HG03175 (cell line): ENCODE data around the gene ANO9.

Experiments used
- ATAC-seq: cut with Tn5 transposase; IDR thresholded peaks from one replicate; pipeline ENCODE4 v1.9.1; 2021; ENCODE audit warnings: mild to moderate bottlenecking, moderate library complexity; ENCODE audit not compliant: unreplicated experiment

Gene ANO9, protein sequence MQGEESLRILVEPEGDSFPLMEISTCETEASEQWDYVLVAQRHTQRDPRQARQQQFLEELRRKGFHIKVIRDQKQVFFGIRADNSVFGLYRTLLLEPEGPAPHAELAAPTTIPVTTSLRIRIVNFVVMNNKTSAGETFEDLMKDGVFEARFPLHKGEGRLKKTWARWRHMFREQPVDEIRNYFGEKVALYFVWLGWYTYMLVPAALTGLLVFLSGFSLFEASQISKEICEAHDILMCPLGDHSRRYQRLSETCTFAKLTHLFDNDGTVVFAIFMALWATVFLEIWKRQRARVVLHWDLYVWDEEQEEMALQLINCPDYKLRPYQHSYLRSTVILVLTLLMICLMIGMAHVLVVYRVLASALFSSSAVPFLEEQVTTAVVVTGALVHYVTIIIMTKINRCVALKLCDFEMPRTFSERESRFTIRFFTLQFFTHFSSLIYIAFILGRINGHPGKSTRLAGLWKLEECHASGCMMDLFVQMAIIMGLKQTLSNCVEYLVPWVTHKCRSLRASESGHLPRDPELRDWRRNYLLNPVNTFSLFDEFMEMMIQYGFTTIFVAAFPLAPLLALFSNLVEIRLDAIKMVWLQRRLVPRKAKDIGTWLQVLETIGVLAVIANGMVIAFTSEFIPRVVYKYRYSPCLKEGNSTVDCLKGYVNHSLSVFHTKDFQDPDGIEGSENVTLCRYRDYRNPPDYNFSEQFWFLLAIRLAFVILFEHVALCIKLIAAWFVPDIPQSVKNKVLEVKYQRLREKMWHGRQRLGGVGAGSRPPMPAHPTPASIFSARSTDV

GRCh38 chr11:441418-442274, at the start of gene ANO9:
TSS of gene ANO9 (minus strand) at chr11:442011. CDS start at chr11:441926, 85 bp downstream.
- no peak for ATAC-seq

DNA sequence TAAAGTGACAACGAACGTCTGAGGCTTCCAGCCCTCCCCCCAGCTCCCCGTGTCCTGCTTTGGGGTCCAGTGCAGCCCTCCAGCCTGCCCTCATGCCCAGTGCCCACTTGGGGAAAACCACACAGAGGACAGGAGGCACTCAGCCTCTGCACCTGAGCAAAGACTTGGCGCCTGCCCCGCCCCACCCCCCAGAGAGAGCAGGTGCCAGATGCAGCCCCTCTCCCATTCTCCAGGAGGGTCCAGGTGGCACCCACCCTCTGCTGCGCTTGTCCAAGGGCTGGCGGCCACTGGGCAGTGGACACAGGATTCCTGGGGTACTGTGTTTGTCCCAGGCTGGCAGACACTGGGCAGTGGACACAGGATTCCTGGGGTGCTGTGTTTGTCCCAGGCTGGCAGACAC, 49.5 kb upstream of the ANO9 start:
- ATAC-seq, result no peak

DNA sequence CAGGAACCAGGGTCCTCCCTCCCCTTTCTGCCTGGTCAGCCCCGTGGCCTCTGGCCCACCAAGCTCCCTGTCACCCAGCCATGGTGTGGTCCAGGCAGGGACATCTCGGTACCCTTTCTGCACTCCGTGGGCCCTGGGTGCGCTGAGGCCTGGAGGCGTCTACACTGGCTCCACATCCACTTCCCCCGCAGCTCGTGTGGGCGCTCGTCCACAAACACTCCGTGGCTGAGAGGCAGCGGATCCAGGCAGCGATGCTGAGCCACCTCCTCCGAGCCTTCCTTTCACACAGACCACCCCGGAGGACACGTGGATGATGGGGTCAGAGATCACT, 49.1 kb upstream of the ANO9 start:
- ATAC-seq, result no peak

GRCh38 chr11:490186-490929, 48.5 kb upstream of the ANO9 start:
- no peak for ATAC-seq

DNA sequence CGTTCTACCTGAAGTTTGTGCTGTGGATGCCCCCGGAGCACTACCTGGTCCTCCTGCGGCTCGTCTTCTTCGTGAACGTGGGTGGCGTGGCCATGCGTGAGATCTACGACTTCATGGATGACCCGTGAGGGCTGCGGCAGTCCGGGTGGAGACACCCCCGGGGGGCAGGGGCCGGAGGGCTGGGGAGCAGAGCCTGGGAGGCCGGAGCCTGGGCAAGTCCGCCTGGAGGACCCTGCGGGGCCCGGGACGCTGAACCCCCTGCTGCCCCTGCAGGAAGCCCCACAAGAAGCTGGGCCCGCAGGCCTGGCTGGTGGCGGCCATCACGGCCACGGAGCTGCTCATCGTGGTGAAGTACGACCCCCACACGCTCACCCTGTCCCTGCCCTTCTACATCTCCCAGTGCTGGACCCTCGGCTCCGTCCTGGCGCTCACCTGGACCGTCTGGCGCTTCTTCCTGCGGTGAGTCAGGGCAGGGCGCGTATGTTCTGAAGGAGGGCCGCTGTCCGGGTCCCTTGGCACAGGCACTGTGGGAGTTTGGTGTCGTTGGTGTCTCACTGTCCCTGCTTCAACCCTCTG, 47.9 kb upstream of the ANO9 start:
- ATAC-seq, result no peak

- ATAC-seq, result no peak
Observed at GRCh38 chr11:488992-489391, 47.2 kb upstream of the ANO9 start.

GRCh38 chr11:488579-488978, 46.8 kb upstream of the ANO9 start:
- no peak for ATAC-seq

- no peak for ATAC-seq
Observed at GRCh38 chr11:488062-488461, 46.3 kb upstream of the ANO9 start.

DNA sequence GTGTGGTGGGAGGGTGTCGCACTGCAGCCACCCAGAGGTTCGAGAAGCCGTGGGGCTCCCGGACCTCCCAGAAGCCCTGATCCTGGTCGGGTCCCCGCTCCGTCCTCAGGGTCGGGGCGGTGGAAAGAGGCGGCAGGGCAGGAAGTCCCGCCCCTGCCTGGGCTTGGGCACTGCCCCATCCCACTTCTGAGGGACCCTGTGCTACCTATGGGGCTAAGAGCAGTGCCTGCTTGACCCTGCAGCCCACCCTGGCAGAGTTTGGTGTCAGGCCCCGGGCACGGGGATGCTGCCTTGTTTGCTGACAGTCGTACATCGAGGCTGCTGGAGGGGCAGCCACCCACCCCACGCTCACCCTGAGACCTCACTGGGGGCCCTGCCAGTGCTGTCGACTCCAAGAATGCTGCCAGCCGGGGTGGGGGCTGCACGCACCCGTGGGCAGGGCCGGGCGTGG, 45.8 kb upstream of the ANO9 start:
- ATAC-seq, result no peak

DNA sequence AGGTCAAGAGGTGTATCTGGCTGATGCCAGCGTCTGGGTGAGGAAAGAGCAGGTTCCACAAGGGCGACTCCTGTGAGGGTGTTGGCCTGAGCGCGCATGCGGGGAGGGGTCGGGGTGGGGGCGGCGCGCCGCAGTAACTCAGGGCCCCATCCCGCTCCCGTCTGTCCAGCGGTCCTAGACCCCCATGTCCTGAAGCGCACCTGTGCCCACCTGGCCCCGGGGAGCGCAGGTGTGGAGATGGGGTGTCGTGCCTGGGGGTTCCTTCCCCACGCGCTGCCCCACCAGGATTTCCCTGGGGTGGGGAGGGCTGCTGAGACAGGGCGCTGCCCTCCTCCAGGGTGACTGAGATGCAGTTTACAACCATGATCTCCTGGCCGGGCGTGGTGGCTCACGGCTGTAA, 44.4 kb upstream of the ANO9 start:
- no peak for ATAC-seq

GRCh38 chr11:484616-485015, 42.8 kb upstream of the ANO9 start:
- no peak for ATAC-seq

GRCh38 chr11:479311-479710, 37.5 kb upstream of the ANO9 start:
- ATAC-seq, result no peak

- ATAC-seq, result no peak
Observed at GRCh38 chr11:477052-477715, 35.4 kb upstream of the ANO9 start.

DNA sequence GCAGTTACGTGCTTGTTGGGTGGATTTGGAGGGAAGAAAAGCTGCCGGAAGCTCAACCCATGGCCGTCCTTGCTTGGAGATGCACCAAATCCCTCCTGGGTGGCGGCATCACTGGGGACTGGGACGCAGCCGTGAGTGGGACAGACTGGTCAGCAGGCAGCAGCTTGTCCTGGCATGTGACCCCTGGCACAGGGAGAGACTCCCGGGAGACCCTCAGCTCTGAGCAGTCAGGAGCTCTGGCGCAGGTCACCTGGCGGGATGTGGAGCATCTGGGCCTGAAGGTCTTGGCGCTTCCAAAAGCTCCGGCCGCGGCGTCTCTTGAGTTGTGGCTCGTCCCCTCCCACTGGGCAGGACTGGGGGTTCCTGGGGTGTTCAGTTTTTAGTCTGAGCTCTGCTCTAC, 34.6 kb upstream of the ANO9 start:
- ATAC-seq, result no peak

GRCh38 chr11:475941-476340, 34.1 kb upstream of the ANO9 start:
- no peak for ATAC-seq

GRCh38 chr11:474914-475506, 33.2 kb upstream of the ANO9 start:
- no peak for ATAC-seq

DNA sequence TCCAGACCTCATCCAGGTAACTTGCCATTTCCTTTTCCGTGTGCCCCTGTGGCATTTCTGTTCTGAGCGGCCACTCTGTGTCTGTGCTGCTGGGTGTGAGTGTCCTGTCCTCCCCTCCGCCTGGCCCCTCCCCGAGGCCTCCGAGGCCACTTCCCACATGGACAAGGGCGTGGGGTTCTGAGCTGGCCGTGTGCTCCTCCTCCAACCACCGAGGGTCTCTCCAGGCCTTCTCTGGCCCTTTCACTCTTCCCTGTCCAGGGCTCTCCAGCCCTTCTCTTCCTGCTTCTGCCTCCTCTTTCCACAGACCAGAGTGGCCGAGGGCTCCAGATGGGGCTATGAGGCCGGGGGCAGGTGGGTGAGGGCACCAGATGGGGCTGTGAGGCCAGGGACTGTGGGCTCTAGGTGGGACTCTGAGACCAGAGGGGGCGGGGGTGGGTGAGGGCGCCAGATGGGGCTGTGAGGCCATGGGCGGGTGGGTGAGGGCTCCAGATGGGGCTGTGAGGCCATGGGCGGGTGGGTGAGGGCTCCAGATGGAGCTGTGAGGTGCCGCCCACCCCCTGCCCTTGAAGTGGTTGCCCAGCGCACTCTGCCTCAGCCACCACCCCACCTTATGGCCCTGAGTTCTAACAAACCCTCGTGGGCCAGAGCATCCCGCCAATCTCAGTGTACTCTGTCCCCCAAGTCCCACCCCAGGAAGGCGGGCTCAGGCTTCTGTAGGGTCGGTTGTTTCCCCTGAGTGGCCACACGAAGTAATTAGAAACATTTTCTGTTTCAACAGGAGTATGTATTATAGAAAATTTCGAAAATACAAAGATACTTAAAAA, 32.4 kb upstream of the ANO9 start:
- ATAC-seq, result no peak

GRCh38 chr11:473415-473814, 31.6 kb upstream of the ANO9 start:
- ATAC-seq, result no peak

GRCh38 chr11:472816-473215, 31.0 kb upstream of the ANO9 start:
- ATAC-seq, result no peak
